HFFc6 (cell line): Measurements from ENCODE around the gene TMUB1. TPM values are rescaled to one million over a fixed set of nuclear protein-coding genes. Genes with fewer than 3 reads are reported as not detected.

Experiments used
- DNase-seq: peaks from one replicate; pipeline ENCODE4 v3.0.0-alpha.2; 2018
- H3K27ac Mint-ChIP-seq: 2 replicates; pipeline ENCODE4 v1.8.0; 2020; ENCODE audit warnings: mild to moderate bottlenecking, mixed read lengths
- H3K27me3 Mint-ChIP-seq: 2 replicates; pipeline ENCODE4 v1.8.0; 2021; ENCODE audit warnings: mild to moderate bottlenecking, moderate library complexity, mixed read lengths; ENCODE audit not compliant: insufficient read depth
- H3K36me3 Mint-ChIP-seq: 2 replicates; pipeline ENCODE4 v1.8.0; 2021; ENCODE audit warnings: low read depth, mixed read lengths
- H3K4me1 Mint-ChIP-seq: 2 replicates; pipeline ENCODE4 v1.8.0; 2020; ENCODE audit warnings: low read depth, mixed read lengths
- H3K4me3 Mint-ChIP-seq: 2 replicates; pipeline ENCODE4 v1.8.0; 2020; ENCODE audit warnings: mild to moderate bottlenecking, moderate library complexity, mixed read lengths
- H3K9me3 Mint-ChIP-seq: 2 replicates; pipeline ENCODE4 v1.8.0; 2020; ENCODE audit warnings: mild to moderate bottlenecking, mixed read lengths
- CTCF ChIP-seq: fragments of 200-600 bp; sonication (generic); IDR thresholded peaks from 2 replicates; pipeline ENCODE4 v1.5.0; 2021; ENCODE audit warnings: antibody characterized with exemption, mild to moderate bottlenecking
- total RNA-seq, 6 experiments: library from RNA; stranded (reverse); fragmentation: NEBNext Ultra II Directional; extraction: Animal tissue kit (Norgen Biotek cat#: 25700); gene quantifications; 2 replicates in 1 of 6; 3 replicates in 5 of 6; pipeline ENCODE4 v1.2.3, GENCODE V29; 2021

Gene TMUB1
- total RNA-seq, 6 experiments from 2014 or later: 44.0 to 57.8 (median 51.9) TPM

DNA sequence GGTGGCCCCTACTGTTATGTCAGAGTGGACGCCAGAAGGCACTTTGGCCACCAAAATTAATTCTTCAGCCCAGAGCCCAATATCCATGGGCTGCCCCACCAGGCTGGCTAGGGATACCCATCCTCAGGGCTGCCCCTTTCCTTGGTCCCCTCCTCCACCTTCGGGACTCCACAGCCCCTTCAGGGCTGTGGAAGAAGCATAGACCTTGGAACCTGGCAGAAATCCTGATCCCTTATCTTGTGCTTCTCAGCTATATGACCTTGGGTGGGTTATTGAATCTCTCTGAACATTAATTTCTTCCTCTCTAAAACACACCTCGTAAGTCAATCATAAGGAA, 499 bp upstream of the TMUB1 start:
- no peak for DNase-seq
- no peaks in the 10 kb centered on the region for H3K9me3 Mint-ChIP-seq
- TF ChIP-seq CTCF: no peak
- H3K4me1 Mint-ChIP-seq: peaks cover 53% of the 10 kb centered on the region
- H3K36me3 Mint-ChIP-seq: no peaks in the 10 kb centered on the region; the same call in 1 of the 2 replicates
- peak overlapping the region; percentile 89 for H3K4me3 Mint-ChIP-seq
- H3K27ac Mint-ChIP-seq: peak overlapping the region; percentile 49; the same call in 1 of the 2 replicates
- H3K27me3 Mint-ChIP-seq: peaks cover 7% of the 10 kb centered on the region

GRCh38 chr7:151082141-151083070, 887 bp downstream of the TMUB1 start:
- Mint-ChIP-seq H3K4me3 (peak overlapping the region; percentile 89), H3K36me3 (peaks cover 4% of the 10 kb centered on the region; the same call in 1 of the 2 replicates), H3K27ac (peak overlapping the region; percentile 80), H3K27me3 (peaks cover 3% of the 10 kb centered on the region), H3K9me3 (no peaks in the 10 kb centered on the region), H3K4me1 (peaks cover 54% of the 10 kb centered on the region)
- no peak for DNase-seq
- no peak for TF ChIP-seq CTCF

- H3K4me1 Mint-ChIP-seq: peaks cover 54% of the 10 kb centered on the region
- H3K27me3 Mint-ChIP-seq: peaks cover 3% of the 10 kb centered on the region
- H3K36me3 Mint-ChIP-seq: peaks cover 4% of the 10 kb centered on the region; the same call in 1 of the 2 replicates
- H3K27ac Mint-ChIP-seq: peak overlapping the region; percentile 80
- no peak for DNase-seq
- H3K9me3 Mint-ChIP-seq: no peaks in the 10 kb centered on the region
- peak overlapping the region; percentile 90 for H3K4me3 Mint-ChIP-seq
- TF ChIP-seq CTCF: no peak
These were observed 1.9 kb downstream of the TMUB1 start for GRCh38 chr7:151081170-151082101.

- Mint-ChIP-seq H3K27me3 (peaks cover 3% of the 10 kb centered on the region), H3K9me3 (no peaks in the 10 kb centered on the region), H3K4me1 (peaks cover 51% of the 10 kb centered on the region), H3K36me3 (peaks cover 12% of the 10 kb centered on the region; the same call in 1 of the 2 replicates), H3K4me3 (peak within 1 kb of the TSS; percentile 90), H3K27ac (peak within 1 kb of the TSS; percentile 83)
- TF ChIP-seq CTCF: no peak
- DNase-seq: peak; percentile 91
These were observed 2.6 kb downstream of the TMUB1 start, which contains the start of gene FASTK for GRCh38 chr7:151080522-151081169. Gene FASTK (minus strand): TSS chr7:151080809. CDS start chr7:151080766, 43 bp downstream.

DNA sequence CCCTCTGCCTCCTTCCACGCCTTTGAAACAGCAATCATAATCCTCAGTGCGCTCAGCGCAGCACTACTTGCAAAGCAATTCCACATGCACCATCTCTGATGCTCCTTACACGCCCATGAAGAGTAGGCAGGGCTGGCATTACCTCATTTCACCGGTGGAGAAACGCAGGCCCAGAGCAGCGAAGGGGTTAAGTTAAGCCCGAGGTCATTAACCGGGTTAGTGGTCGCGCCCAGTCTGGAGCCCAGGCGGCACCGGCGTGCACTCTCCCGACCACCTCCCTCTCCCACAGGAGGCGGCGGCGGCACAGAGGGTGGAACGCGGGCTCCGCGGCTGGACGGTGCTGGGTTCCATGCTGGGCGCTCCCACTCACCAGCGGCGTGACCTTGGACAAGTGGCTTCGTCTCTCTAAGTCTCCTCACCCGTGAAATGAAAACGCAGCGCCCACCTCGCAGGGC, 3.2 kb downstream of the TMUB1 start:
- H3K36me3 Mint-ChIP-seq: peaks cover 15% of the 10 kb centered on the region; the same call in 1 of the 2 replicates
- H3K27me3 Mint-ChIP-seq: peaks cover 3% of the 10 kb centered on the region
- H3K4me3 Mint-ChIP-seq: peak overlapping the region; percentile 90
- DNase-seq: peak; percentile 44
- no peaks in the 10 kb centered on the region for H3K9me3 Mint-ChIP-seq
- peak overlapping the region; percentile 83 for H3K27ac Mint-ChIP-seq
- peaks cover 46% of the 10 kb centered on the region for H3K4me1 Mint-ChIP-seq
- no peak for TF ChIP-seq CTCF
